HEK293 (cell line): ENCODE results near the gene AQP9.

Experiments
- CTCF ChIP-seq: fragments of 450-650 bp; formaldehyde crosslinking; IDR thresholded peaks from 2 replicates; pipeline ENCODE4 v1.5.1; 2016; ENCODE audit warnings: missing biosample characterization, missing genetic modification characterization
- TCF7L2 ChIP-seq: IDR thresholded peaks from 2 replicates; pipeline ENCODE4 v1.6.1; 2011; ENCODE audit warnings: low read depth, mild to moderate bottlenecking, inconsistent platforms, low read length, moderate library complexity, borderline replicate concordance
- ZBTB11 ChIP-seq: fragments of 450-650 bp; formaldehyde crosslinking; conservative IDR thresholded peaks from 2 replicates; pipeline ENCODE4 v1.5.1; 2016; ENCODE audit warnings: low read depth, missing biosample characterization, missing genetic modification characterization
- ZEB2 ChIP-seq: fragments of 450-650 bp; formaldehyde crosslinking; IDR thresholded peaks from 2 replicates; pipeline ENCODE4 v1.5.1; 2016; ENCODE audit warnings: missing biosample characterization, missing genetic modification characterization
- ZNF274 ChIP-seq, 2 experiments: fragments of 200-500 bp in 1 of 2; fragments of 450-650 bp in 1 of 2; sonication (Bioruptor generic) in 1 of 2; formaldehyde crosslinking in 1 of 2; IDR thresholded peaks; 2 replicates each; pipeline versions ENCODE4 v1.5.1 to v1.6.1; 2014 to 2016; ENCODE audit warnings: borderline replicate concordance in 1 of 2, inconsistent platforms in 1 of 2, low read length in 1 of 2, missing biosample characterization in 1 of 2, missing genetic modification characterization in 1 of 2
- ZNF341 ChIP-seq: fragments of 450-650 bp; formaldehyde crosslinking; IDR thresholded peaks from 2 replicates; pipeline ENCODE4; 2016; ENCODE audit warnings: low read depth, missing biosample characterization, missing genetic modification characterization
- ZNF555 ChIP-seq: fragments of 450-650 bp; formaldehyde crosslinking; conservative IDR thresholded peaks from 2 replicates; pipeline ENCODE4 v1.5.1; 2017; ENCODE audit warnings: missing biosample characterization, mild to moderate bottlenecking, missing genetic modification characterization, inconsistent platforms
- ZNF560 ChIP-seq: fragments of 450-650 bp; formaldehyde crosslinking; IDR thresholded peaks from 2 replicates; pipeline ENCODE4 v1.5.1; 2017; ENCODE audit warnings: missing biosample characterization, missing genetic modification characterization, borderline replicate concordance
- ZNF776 ChIP-seq: fragments of 450-650 bp; formaldehyde crosslinking; IDR thresholded peaks from 2 replicates; pipeline ENCODE4 v1.5.0; 2017; ENCODE audit warnings: missing biosample characterization, missing genetic modification characterization, borderline replicate concordance
- ZNF843 ChIP-seq: fragments of 450-650 bp; formaldehyde crosslinking; IDR thresholded peaks from 2 replicates; pipeline ENCODE4 v1.5.1; 2016; ENCODE audit warnings: missing biosample characterization, missing genetic modification characterization
- ZSCAN16 ChIP-seq: fragments of 450-650 bp; formaldehyde crosslinking; IDR thresholded peaks from 2 replicates; pipeline ENCODE4 v1.5.1; 2016; ENCODE audit warnings: missing biosample characterization, missing genetic modification characterization
- TF ChIP-seq, protein P1 (sequence below): fragments of 450-650 bp; formaldehyde crosslinking; IDR thresholded peaks from 2 replicates; pipeline ENCODE4 v1.5.1; 2016; ENCODE audit warnings: missing biosample characterization, missing genetic modification characterization
- TF ChIP-seq, protein P2 (sequence below): sonication (generic); formaldehyde crosslinking; IDR thresholded peaks from 2 replicates; pipeline ENCODE4 v1.8.1; 2022; ENCODE audit warnings: mild to moderate bottlenecking, moderate library complexity, missing genetic modification reagents
- TF ChIP-seq, protein P3 (sequence below): fragments of 450-650 bp; formaldehyde crosslinking; IDR thresholded peaks from 2 replicates; pipeline ENCODE4 v1.5.1; 2017; ENCODE audit warnings: missing biosample characterization, mild to moderate bottlenecking, missing genetic modification characterization, moderate library complexity

DNA sequence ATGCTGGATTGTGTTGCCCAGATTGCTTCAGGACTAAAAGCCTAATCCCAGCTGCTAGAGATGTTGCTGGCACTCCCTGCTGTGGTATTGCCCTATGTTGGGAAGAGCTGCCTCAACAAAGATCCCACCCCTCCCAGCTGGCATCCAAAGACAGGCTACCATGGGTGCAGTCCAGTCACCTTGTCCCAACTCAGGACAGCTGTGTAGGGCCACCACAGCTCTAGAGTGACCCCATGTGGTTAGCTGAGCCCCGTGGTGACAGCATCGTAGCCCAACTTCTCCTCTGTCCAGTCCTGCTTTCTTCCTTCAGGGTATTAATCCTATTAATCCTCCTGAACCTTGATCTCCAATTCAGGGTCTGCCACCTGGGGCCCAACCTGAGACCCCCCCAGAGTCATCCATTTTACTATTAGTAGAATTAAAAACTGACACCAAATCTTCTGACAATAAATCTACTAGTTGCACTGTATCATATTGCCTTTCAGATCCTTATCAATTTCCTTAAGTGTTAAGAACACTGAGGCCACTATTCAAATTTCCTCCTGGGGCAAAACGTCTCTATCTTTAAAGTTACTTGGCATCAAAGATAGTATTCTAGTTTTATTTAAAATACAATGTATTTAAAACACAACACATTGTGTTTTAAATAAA lies 83.5 kb downstream of the AQP9 start:
- TF ChIP-seq CTCF (tag by site-specific recombination), result no peak; the same call in 1 of the 2 replicates
- no peak for TF ChIP-seq ZSCAN16 (tag by site-specific recombination)
- TF ChIP-seq ZNF341 (tag by site-specific recombination), result no peak
- TF ChIP-seq, protein P1, sequence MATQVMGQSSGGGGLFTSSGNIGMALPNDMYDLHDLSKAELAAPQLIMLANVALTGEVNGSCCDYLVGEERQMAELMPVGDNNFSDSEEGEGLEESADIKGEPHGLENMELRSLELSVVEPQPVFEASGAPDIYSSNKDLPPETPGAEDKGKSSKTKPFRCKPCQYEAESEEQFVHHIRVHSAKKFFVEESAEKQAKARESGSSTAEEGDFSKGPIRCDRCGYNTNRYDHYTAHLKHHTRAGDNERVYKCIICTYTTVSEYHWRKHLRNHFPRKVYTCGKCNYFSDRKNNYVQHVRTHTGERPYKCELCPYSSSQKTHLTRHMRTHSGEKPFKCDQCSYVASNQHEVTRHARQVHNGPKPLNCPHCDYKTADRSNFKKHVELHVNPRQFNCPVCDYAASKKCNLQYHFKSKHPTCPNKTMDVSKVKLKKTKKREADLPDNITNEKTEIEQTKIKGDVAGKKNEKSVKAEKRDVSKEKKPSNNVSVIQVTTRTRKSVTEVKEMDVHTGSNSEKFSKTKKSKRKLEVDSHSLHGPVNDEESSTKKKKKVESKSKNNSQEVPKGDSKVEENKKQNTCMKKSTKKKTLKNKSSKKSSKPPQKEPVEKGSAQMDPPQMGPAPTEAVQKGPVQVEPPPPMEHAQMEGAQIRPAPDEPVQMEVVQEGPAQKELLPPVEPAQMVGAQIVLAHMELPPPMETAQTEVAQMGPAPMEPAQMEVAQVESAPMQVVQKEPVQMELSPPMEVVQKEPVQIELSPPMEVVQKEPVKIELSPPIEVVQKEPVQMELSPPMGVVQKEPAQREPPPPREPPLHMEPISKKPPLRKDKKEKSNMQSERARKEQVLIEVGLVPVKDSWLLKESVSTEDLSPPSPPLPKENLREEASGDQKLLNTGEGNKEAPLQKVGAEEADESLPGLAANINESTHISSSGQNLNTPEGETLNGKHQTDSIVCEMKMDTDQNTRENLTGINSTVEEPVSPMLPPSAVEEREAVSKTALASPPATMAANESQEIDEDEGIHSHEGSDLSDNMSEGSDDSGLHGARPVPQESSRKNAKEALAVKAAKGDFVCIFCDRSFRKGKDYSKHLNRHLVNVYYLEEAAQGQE (tag by site-specific recombination), result no peak
- TF ChIP-seq ZEB2 (tag by site-specific recombination), result no peak
- no peak for TF ChIP-seq TCF7L2
- no peak for TF ChIP-seq ZNF843 (tag by site-specific recombination)
- TF ChIP-seq, protein P2, sequence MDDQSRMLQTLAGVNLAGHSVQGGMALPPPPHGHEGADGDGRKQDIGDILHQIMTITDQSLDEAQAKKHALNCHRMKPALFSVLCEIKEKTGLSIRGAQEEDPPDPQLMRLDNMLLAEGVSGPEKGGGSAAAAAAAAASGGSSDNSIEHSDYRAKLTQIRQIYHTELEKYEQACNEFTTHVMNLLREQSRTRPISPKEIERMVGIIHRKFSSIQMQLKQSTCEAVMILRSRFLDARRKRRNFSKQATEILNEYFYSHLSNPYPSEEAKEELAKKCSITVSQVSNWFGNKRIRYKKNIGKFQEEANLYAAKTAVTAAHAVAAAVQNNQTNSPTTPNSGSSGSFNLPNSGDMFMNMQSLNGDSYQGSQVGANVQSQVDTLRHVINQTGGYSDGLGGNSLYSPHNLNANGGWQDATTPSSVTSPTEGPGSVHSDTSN, result no peak
- no peak for TF ChIP-seq ZNF555
- TF ChIP-seq ZBTB11 (tag by site-specific recombination), result no peak
- no peak for TF ChIP-seq ZNF274 (IDR thresholded peaks at IDR 0.05; ENCODE audit: low read length)
- TF ChIP-seq ZNF274 (tag by site-specific recombination; IDR thresholded peaks at IDR 0.05; ENCODE audit: borderline replicate concordance), result no peak
- no peak for TF ChIP-seq ZNF560 (tag by site-specific recombination)
- no peak for TF ChIP-seq ZNF776 (tag by site-specific recombination)
- TF ChIP-seq, protein P3, sequence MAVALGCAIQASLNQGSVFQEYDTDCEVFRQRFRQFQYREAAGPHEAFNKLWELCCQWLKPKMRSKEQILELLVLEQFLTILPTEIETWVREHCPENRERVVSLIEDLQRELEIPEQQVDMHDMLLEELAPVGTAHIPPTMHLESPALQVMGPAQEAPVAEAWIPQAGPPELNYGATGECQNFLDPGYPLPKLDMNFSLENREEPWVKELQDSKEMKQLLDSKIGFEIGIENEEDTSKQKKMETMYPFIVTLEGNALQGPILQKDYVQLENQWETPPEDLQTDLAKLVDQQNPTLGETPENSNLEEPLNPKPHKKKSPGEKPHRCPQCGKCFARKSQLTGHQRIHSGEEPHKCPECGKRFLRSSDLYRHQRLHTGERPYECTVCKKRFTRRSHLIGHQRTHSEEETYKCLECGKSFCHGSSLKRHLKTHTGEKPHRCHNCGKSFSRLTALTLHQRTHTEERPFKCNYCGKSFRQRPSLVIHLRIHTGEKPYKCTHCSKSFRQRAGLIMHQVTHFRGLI (tag by site-specific recombination), result no peak
